Left ventricle myocardium inferior (tissue), 1 donor: ENCODE data around the gene TXNDC2. TPM values are rescaled to one million over a fixed set of nuclear protein-coding genes. Genes with fewer than 3 reads are reported as not detected.
A peak's percentile ranks its signal among the peaks of the same experiment; 100 is the strongest.

Experiments
- DNase-seq: peaks from one replicate; pipeline ENCODE4 v3.0.0-alpha.2; 2020
- H3K27ac ChIP-seq: fragments of 200-600 bp; replicated peaks from 2 replicates; pipeline ENCODE4 v1.8.0; 2021
- H3K27me3 ChIP-seq: fragments of 200-600 bp; 2 replicates; pipeline ENCODE4 v1.8.0; 2021; ENCODE audit warnings: low read depth
- H3K36me3 ChIP-seq: fragments of 200-600 bp; 2 replicates; pipeline ENCODE4 v1.8.0; 2021
- H3K4me1 ChIP-seq: fragments of 200-600 bp; 2 replicates; pipeline ENCODE4 v1.8.0; 2021
- H3K4me3 ChIP-seq: fragments of 200-600 bp; 2 replicates; pipeline ENCODE4 v1.8.0; 2021; ENCODE audit warnings: mild to moderate bottlenecking, moderate library complexity
- H3K9me3 ChIP-seq: fragments of 200-600 bp; replicated peaks from 2 replicates; pipeline ENCODE4 v1.8.0; 2021
- intact Hi-C: fragments of 100-400 bp; cut with micrococcal nuclease; formaldehyde crosslinking; loops from one replicate; pipeline ENCODE4 v1.11.0; 2022
- total RNA-seq: library from RNA; stranded (reverse); fragmentation: NEBNext Ultra II Directional; extraction: Animal tissue kit (Norgen Biotek cat#: 25700); gene quantifications from one replicate; pipeline ENCODE4 v1.2.1, GENCODE V29; 2021
- TF ChIP-seq, protein P1 (sequence below): fragments of 200-600 bp; IDR thresholded peaks from 2 replicates; pipeline ENCODE4 v1.8.0; 2021; ENCODE audit warnings: antibody characterized with exemption, mild to moderate bottlenecking, borderline replicate concordance
- donor health status: DM: no; HTN: yes; CAD: no; lungs with severe emphysema.

Gene TXNDC2
- total RNA-seq, 1 donor from 2014 or later: not detected

DNA sequence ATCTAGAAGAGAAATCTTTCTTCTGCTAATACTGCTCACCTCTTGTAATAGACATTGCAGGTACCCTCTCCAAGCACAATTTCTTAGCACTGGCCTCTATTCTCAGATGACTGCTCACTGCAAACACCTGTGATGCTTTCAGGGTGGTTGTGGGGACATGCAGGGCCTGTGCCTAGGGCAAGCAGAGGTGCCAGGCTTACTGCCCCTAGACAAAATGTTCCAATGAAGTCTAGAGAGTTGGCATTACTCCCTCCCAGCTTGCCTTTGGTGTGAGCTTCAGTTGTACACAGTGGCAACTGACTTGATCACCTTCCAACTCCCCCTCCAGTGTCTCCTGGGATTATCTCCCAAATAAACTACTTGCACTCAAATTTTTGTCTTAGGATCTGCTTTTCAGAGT lies 12.9 kb upstream of the TXNDC2 start:
- intact Hi-C loops: no loop called here
- H3K27ac ChIP-seq: no peak overlapping the region

DNA sequence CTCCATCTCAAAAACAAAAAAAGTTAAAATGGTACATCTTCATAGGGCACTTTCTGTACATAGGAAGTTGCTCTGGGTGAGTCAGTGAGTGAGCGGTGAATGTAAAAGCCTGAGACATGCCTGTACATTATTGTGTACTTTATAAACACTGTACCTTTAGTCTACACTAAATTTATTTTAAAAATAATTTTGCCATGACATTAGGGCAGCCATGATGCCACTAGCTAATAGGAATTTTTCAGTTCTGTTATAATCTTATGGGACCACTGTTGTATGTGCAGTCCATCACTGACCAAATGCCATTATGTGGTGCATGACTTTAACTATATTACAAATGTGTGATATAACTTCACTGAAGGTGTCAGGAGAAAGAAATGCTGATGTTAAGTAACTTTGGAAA lies 11.0 kb upstream of the TXNDC2 start:
- Histone ChIP-seq H3K27me3 (no peaks in the 10 kb centered on the region), H3K4me1 (peaks cover 13% of the 10 kb centered on the region), H3K4me3 (no peak overlapping the region), H3K36me3 (no peaks in the 10 kb centered on the region), H3K27ac (no peak overlapping the region), H3K9me3 (no peaks in the 10 kb centered on the region)
- TF ChIP-seq, protein P1, sequence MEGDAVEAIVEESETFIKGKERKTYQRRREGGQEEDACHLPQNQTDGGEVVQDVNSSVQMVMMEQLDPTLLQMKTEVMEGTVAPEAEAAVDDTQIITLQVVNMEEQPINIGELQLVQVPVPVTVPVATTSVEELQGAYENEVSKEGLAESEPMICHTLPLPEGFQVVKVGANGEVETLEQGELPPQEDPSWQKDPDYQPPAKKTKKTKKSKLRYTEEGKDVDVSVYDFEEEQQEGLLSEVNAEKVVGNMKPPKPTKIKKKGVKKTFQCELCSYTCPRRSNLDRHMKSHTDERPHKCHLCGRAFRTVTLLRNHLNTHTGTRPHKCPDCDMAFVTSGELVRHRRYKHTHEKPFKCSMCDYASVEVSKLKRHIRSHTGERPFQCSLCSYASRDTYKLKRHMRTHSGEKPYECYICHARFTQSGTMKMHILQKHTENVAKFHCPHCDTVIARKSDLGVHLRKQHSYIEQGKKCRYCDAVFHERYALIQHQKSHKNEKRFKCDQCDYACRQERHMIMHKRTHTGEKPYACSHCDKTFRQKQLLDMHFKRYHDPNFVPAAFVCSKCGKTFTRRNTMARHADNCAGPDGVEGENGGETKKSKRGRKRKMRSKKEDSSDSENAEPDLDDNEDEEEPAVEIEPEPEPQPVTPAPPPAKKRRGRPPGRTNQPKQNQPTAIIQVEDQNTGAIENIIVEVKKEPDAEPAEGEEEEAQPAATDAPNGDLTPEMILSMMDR: no peak
- intact Hi-C loops: no loop called here
- DNase-seq: no peak

More for the DNA sequence above, 12.9 kb upstream of the TXNDC2 start:
- H3K36me3 ChIP-seq: no peaks in the 10 kb centered on the region
- H3K4me3 ChIP-seq: no peak overlapping the region
- no peaks in the 10 kb centered on the region for H3K27me3 ChIP-seq
- TF ChIP-seq, protein P1: no peak
- no peaks in the 10 kb centered on the region for H3K9me3 ChIP-seq
- H3K4me1 ChIP-seq: peaks cover 12% of the 10 kb centered on the region
- DNase-seq: no peak

DNA sequence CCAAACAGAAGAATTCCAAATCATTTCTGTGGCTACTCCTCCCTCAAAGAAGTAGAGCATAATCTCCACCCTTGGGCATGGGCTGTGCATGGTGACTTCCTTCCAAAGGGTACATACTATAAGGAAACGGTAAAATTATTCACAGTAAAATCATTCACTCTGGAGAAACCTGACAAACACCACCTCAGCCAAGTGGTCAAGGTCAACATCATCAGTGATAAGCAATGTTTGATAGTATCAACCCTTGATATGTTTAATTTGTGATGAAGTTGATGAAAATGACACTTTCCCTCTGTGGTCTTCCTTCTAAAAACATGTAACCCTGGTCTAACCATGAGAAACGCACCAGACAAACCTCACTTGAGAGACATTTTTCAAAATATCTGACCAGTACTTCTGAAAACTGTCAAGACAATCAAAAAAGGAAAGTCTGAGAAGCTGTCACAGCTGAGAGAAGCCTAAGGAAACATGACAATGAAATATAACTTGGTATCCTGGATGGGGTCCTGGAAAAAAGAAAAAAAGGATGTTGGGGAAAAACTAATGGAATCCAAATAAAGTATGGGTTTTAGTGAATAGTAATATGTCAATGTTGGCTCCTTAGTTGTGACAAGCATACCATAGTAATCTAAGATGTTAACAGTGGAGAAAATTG lies 9.4 kb upstream of the TXNDC2 start:
- H3K9me3 ChIP-seq: no peaks in the 10 kb centered on the region
- H3K27ac ChIP-seq: peak overlapping the region; percentile 59
- DNase-seq: no peak
- no peaks in the 10 kb centered on the region for H3K27me3 ChIP-seq
- H3K36me3 ChIP-seq: no peaks in the 10 kb centered on the region
- TF ChIP-seq, protein P1: no peak
- H3K4me3 ChIP-seq: peak overlapping the region; percentile 34
- peaks cover 13% of the 10 kb centered on the region for H3K4me1 ChIP-seq
- intact Hi-C loops: no loop called here

DNA sequence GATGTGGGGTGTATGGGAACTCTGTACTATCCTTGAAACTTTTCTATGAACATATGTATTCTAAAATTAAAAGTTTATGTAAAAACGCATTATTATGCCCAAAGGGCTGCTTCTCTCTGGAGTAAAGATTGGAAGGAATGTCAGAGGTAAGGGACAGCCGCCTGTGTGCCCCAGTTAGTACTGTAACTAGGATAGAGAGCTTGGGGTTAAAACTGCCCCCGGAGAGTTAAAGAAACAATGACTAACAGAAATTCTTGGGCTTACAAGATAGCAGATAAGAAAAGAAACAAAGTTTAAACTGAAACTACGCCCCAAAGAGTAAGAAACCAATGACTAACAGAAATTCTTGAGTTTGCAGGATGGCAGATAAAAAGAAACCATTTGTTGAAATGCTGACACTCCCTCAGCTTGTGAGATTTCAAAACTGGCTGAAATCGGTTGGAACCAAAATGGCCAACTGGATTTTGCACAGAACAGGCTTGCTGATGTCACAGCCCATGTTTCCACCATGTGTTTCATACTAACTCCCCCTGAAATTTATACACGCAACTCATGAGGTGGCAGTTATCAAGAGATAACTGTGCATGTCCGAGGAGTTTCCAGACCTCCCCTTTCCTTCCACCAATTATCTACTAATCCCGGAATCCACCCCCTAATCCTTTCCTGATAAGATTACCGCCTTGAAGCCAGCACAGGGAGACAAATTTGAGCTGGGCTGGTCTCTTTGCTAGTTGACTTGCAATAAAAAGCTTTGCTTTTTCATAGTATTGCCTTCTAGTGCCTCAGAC lies 8.7 kb upstream of the TXNDC2 start:
- intact Hi-C loops: no loop called here
- TF ChIP-seq, protein P1: no peak
- DNase-seq: no peak
- peak overlapping the region; percentile 34 for H3K4me3 ChIP-seq
- no peaks in the 10 kb centered on the region for H3K27me3 ChIP-seq
- H3K9me3 ChIP-seq: no peaks in the 10 kb centered on the region
- H3K36me3 ChIP-seq: no peaks in the 10 kb centered on the region
- peak overlapping the region; percentile 59 for H3K27ac ChIP-seq
- H3K4me1 ChIP-seq: peaks cover 13% of the 10 kb centered on the region

- H3K4me3 ChIP-seq: peak overlapping the region; percentile 34
- H3K27ac ChIP-seq: peak overlapping the region; percentile 59
- H3K4me1 ChIP-seq: peaks cover 13% of the 10 kb centered on the region
- TF ChIP-seq, protein P1: no peak
- DNase-seq: no peak
- no peaks in the 10 kb centered on the region for H3K27me3 ChIP-seq
- H3K36me3 ChIP-seq: no peaks in the 10 kb centered on the region
- intact Hi-C loops: no loop called here
- H3K9me3 ChIP-seq: no peaks in the 10 kb centered on the region
Measured at GRCh38 chr18:9877655-9878014, 8.1 kb upstream of the TXNDC2 start.
